Smooth muscle cell (in vitro differentiated cells): ENCODE results near the gene ZFP2. TPM values are rescaled to one million over a fixed set of nuclear protein-coding genes. Genes with fewer than 3 reads are reported as not detected.
"Not testable (repeated sequence)": the region's sequence is repeated elsewhere in the genome, so short reads cannot be mapped to it uniquely, and the experiment has no call there.

Experiments
- DNase-seq: peaks from one replicate; lab custom pipeline; 2025; ENCODE audit not compliant: unreplicated experiment; lab: John Stamatoyannopoulos, UW
- H2AFZ ChIP-seq: fragments of 200-600 bp; sonication (generic); 2 replicates; pipeline ENCODE4 v1.6.0; 2016; ENCODE audit warnings: antibody characterized with exemption, low read depth, mild to moderate bottlenecking
- H3F3A ChIP-seq: fragments of 200-600 bp; sonication (generic); 2 replicates; pipeline ENCODE4 v1.6.0; 2017; ENCODE audit warnings: antibody characterized with exemption, low read depth
- H3K27ac ChIP-seq: fragments of 200-600 bp; sonication (generic); 2 replicates; pipeline ENCODE4 v1.5.1; 2016; ENCODE audit warnings: low read depth, mild to moderate bottlenecking
- H3K27me3 ChIP-seq: fragments of 200-600 bp; sonication (generic); 2 replicates; pipeline ENCODE4 v1.6.1; 2016; ENCODE audit warnings: low read depth, mild to moderate bottlenecking
- H3K36me3 ChIP-seq: fragments of 200-600 bp; sonication (generic); 2 replicates; pipeline ENCODE4 v1.5.1; 2016; ENCODE audit warnings: low read depth
- H3K4me1 ChIP-seq: fragments of 200-600 bp; sonication (generic); 2 replicates; pipeline ENCODE4 v1.5.1; 2016; ENCODE audit warnings: low read depth
- H3K4me2 ChIP-seq: fragments of 200-600 bp; sonication (generic); 2 replicates; pipeline ENCODE4 v1.6.0; 2016; ENCODE audit warnings: mild to moderate bottlenecking
- H3K4me3 ChIP-seq: fragments of 200-600 bp; sonication (generic); 2 replicates; pipeline ENCODE4 v1.5.1; 2016; ENCODE audit warnings: mild to moderate bottlenecking
- H3K79me2 ChIP-seq: fragments of 200-600 bp; sonication (generic); 2 replicates; pipeline ENCODE4 v1.6.0; 2016; ENCODE audit warnings: low read depth, mild to moderate bottlenecking
- H3K9ac ChIP-seq: fragments of 200-600 bp; sonication (generic); 2 replicates; pipeline ENCODE4 v1.6.0; 2016; ENCODE audit warnings: low read depth
- H3K9me3 ChIP-seq: fragments of 200-600 bp; sonication (generic); replicated peaks from 2 replicates; pipeline ENCODE4 v1.5.1; 2016; ENCODE audit warnings: low read depth
- H4K20me1 ChIP-seq: fragments of 200-600 bp; sonication (generic); 2 replicates; pipeline ENCODE4 v1.6.0; 2016; ENCODE audit warnings: low read depth
- WGBS: methylation state at CpG from one replicate; pipeline ENCODE4 v1.1.7; 2016; ENCODE audit warnings: low lambda C conversion rate; 5-methylcytosine and 5-hydroxymethylcytosine counted together
- polyA plus RNA-seq: library from polyadenylated mRNA; unstranded; fragments of >200 nt; fragmentation: Nextera tagmentation; extraction: Ambion mirVana; gene quantifications from 2 replicates; pipeline ENCODE4 v1.2.1, GENCODE V29; 2016
- total RNA-seq: library from RNA; depleted of rRNA; stranded (reverse); fragments of >200 nt; gene quantifications from 2 replicates; pipeline ENCODE4 v1.2.3, GENCODE V29; 2014
- TF ChIP-seq, protein P1 (sequence below): fragments of 200-600 bp; sonication (generic); IDR thresholded peaks from 2 replicates; pipeline ENCODE4 v1.5.1; 2017; ENCODE audit warnings: borderline replicate concordance, mild to moderate bottlenecking, antibody characterized with exemption; ENCODE audit not compliant: insufficient read depth, poor library complexity, severe bottlenecking

The ZFP2 gene
- total and polyA plus RNA-seq, 2 experiments from 2014 or later = 3.2 to 5.8 TPM

DNA sequence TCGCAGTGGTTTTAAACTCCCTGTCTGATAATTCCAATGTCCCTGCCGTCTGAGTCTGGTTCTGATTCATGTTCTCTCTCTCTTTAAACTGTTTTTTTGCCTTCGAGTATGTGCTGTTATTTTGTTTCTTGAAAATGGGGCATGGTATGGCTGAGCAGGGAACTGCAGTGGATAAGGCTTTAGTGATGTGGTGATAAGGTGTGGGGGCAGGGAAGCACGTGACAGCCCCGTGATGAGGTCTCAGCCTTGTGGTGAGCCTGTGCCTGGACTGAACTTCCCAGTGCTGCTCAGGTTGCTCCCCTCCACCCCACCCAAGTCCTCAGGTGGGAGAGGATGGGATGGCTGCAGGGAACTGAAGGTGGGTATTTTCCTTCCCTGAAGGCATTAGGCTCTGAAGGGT lies 41.4 kb upstream of the ZFP2 start:
- 55% methylated on average over 5 of the region's 5 CpGs for WGBS
- no peaks in the 10 kb centered on the region for H3K4me1 ChIP-seq
- H3F3A ChIP-seq = no peaks in the 10 kb centered on the region
- H3K36me3 ChIP-seq = no peaks in the 10 kb centered on the region
- H3K9me3 ChIP-seq = no peaks in the 10 kb centered on the region
- H2AFZ ChIP-seq = no peak overlapping the region
- H3K27ac ChIP-seq = no peak overlapping the region
- no peak overlapping the region for H3K4me2 ChIP-seq
- TF ChIP-seq, protein P1, sequence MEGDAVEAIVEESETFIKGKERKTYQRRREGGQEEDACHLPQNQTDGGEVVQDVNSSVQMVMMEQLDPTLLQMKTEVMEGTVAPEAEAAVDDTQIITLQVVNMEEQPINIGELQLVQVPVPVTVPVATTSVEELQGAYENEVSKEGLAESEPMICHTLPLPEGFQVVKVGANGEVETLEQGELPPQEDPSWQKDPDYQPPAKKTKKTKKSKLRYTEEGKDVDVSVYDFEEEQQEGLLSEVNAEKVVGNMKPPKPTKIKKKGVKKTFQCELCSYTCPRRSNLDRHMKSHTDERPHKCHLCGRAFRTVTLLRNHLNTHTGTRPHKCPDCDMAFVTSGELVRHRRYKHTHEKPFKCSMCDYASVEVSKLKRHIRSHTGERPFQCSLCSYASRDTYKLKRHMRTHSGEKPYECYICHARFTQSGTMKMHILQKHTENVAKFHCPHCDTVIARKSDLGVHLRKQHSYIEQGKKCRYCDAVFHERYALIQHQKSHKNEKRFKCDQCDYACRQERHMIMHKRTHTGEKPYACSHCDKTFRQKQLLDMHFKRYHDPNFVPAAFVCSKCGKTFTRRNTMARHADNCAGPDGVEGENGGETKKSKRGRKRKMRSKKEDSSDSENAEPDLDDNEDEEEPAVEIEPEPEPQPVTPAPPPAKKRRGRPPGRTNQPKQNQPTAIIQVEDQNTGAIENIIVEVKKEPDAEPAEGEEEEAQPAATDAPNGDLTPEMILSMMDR = no peak
- H3K79me2 ChIP-seq = no peaks in the 10 kb centered on the region
- no peak overlapping the region for H3K4me3 ChIP-seq
- no peaks in the 10 kb centered on the region for H3K27me3 ChIP-seq
- H4K20me1 ChIP-seq = no peaks in the 10 kb centered on the region
- no peak overlapping the region for H3K9ac ChIP-seq
- DNase-seq = no peak

DNA sequence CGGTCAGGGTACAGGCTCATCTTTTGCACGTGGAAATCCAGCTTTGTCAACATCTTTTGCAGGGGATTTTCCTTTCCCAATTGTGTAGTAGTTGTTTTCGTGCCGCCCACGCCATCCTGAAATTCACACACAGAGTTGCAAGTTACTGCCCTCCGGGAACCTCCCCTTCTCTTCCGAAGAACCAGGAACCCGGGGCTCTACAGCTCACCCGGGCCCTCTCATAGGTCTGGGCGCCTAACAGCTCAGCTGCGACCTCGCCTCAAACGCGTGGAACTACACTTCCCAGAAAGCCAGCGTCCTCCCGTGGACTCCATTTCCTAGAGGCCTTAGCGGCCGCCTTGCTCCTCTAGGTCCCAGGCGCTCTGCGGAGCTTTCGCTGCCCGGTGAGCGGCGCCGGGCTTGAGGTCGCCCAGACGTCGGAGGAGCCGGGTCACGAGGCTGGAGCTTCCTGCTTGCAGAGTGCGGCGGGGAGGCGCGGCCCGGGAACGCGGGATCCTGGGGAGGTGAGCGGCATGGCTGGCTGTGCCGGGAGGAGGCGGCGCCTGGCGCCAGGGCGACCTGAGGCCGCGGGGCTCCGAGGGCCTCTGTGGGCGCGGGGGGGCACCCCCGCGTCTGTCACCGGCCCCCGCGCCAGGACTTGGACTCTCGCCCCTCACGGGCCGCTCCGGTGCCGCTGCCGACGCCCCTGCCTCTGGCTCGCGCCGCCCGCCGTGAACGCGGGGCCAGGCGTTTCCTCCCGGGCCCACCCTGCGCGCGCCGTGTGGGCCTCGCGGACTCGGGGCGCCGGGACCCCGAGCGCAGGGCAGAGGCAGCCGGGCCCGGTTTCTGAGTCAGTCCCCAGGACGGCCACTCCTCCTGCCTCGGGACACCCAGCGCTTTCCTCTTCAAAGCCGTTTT lies 35.8 kb upstream of the ZFP2 start, which contains the start of gene ZNF354B:
ZNF354B (plus strand) TSS at position 329 of the 897 bp plus-strand sequence. CDS start 1,095 bp downstream, outside the sequence.
- peak within 1 kb of the TSS; percentile 62 for H3K9ac ChIP-seq
- peak; percentile 56 for DNase-seq
- no peaks in the 10 kb centered on the region for H3K9me3 ChIP-seq
- 2% methylated on average over 56 of the region's 86 CpGs for WGBS
- peak within 1 kb of the TSS; percentile 81 for H2AFZ ChIP-seq
- peaks cover 29% of the 10 kb centered on the region for H3K79me2 ChIP-seq
- H3K4me3 ChIP-seq = peak within 1 kb of the TSS; percentile 84
- no peaks in the 10 kb centered on the region for H3K36me3 ChIP-seq
- peak within 1 kb of the TSS; percentile 42 for H3K27ac ChIP-seq
- H3K4me2 ChIP-seq = peak within 1 kb of the TSS; percentile 81
- no peaks in the 10 kb centered on the region for H3F3A ChIP-seq
- H3K4me1 ChIP-seq = no peaks in the 10 kb centered on the region
- no peaks in the 10 kb centered on the region for H3K27me3 ChIP-seq
- H4K20me1 ChIP-seq = no peaks in the 10 kb centered on the region
- TF ChIP-seq, protein P1 = no peak

DNA sequence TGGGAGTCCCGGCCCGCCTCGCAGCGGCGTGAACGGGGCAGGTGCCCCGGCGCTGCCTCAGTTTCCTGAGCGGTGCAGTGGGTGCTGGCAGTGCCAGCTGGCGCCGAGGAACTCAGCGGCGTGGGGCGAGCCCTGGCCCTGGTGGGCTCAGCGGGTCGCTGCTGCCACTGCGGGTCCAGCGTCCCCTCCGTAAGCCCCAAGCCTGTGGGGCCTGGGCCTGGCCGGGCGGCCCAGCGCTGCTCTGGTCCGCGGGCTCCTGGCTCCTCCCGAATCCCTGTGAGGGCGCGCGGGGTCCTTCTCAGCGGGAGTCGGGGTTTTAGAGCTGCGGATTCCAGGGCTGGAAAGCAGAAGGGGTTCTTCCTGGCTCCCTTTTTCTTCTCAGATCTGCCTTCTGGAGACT lies 35.1 kb upstream of the ZFP2 start:
- Histone ChIP-seq H3K4me2 (peak overlapping the region; percentile 81), H3K79me2 (peaks cover 35% of the 10 kb centered on the region), H3K9ac (peak overlapping the region; percentile 62), H3K4me3 (peak overlapping the region; percentile 84)
- H3K27ac ChIP-seq, H3K36me3 ChIP-seq, H3K4me1 ChIP-seq, H4K20me1 ChIP-seq, H2AFZ ChIP-seq, H3K9me3 ChIP-seq, DNase-seq, H3K27me3 ChIP-seq, H3F3A ChIP-seq: not testable (repeated sequence)
- WGBS = no CpG with 5 or more reads among the region's 31 CpGs

DNA sequence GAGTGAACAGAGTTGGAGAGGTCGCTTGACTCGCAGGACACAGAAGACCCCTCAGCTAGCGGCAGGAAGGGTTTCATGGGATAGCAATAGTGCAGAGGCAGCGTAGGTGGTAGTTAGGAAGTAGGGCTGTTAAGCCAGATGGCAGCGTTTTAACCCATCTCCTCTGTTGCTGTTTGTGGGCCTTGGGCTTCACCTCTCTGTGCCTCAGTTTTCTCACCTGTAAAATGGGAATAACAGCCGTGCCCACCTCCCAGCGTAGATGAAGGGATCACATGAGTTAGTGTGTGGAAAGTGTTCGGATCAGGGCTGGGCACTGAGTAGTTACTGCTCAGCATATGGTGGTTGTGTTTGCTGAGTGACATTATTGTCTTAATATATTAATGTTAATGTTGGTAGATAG lies 34.1 kb upstream of the ZFP2 start:
- Histone ChIP-seq H3K4me2 (peak overlapping the region; percentile 26), H3K36me3 (peaks cover 7% of the 10 kb centered on the region), H2AFZ (no peak overlapping the region), H3K27ac (no peak overlapping the region), H3F3A (no peaks in the 10 kb centered on the region), H4K20me1 (no peaks in the 10 kb centered on the region), H3K9ac (no peak overlapping the region), H3K27me3 (no peaks in the 10 kb centered on the region), H3K4me3 (no peak overlapping the region), H3K4me1 (no peaks in the 10 kb centered on the region), H3K9me3 (no peaks in the 10 kb centered on the region), H3K79me2 (peaks cover 35% of the 10 kb centered on the region)
- 98% methylated on average over 8 of the region's 8 CpGs for WGBS
- no peak for DNase-seq
- TF ChIP-seq, protein P1 = no peak
